ENCODE measurements around the gene SPAG8.

SPAG8 gene

GRCh38 chr9:35831040-35831439 is 19.0 kb upstream of the SPAG8 start:
- DNase-seq (ENCODE audit: low spot score in 2 of 2) = no peak
- peaks cover 5% of the 10 kb centered on the region for H3K4me1 ChIP-seq
- H3K27me3 ChIP-seq (ENCODE audit: low read depth) = no peaks in the 10 kb centered on the region
- no peaks in the 10 kb centered on the region; the same call in 1 of the 2 replicates for H3K36me3 ChIP-seq (replicated peaks)
- no peaks in the 10 kb centered on the region for H3K9me3 ChIP-seq
- no peak overlapping the region for H3K4me3 ChIP-seq
- in situ Hi-C loops (cut with MboI; ENCODE audit: low sequenced_read_pairs) = no loop called here

GRCh38 chr9:35829764-35830096 is 17.7 kb upstream of the SPAG8 start:
- Histone ChIP-seq H3K27me3 (ENCODE audit: low read depth) (no peaks in the 10 kb centered on the region), H3K36me3 (replicated peaks) (no peaks in the 10 kb centered on the region; the same call in 1 of the 2 replicates), H3K9me3 (no peaks in the 10 kb centered on the region), H3K4me3 (peak overlapping the region; percentile 41), H3K4me1 (peaks cover 5% of the 10 kb centered on the region)
- DNase-seq (ENCODE audit: low spot score in 2 of 2) = no peak
- in situ Hi-C loops (cut with MboI; ENCODE audit: low sequenced_read_pairs) = no loop called here

GRCh38 chr9:35829084-35829763 is 17.2 kb upstream of the SPAG8 start, which contains the start of gene TMEM8B:
TMEM8B (plus strand) TSS chr9:35829228; CDS start chr9:35829448, 220 bp downstream.
- in situ Hi-C loops (cut with MboI; ENCODE audit: low sequenced_read_pairs) = no loop called here
- peaks cover 5% of the 10 kb centered on the region for H3K4me1 ChIP-seq
- H3K36me3 ChIP-seq (replicated peaks) = no peaks in the 10 kb centered on the region
- no peaks in the 10 kb centered on the region for H3K9me3 ChIP-seq
- peak within 1 kb of the TSS; percentile 41 for H3K4me3 ChIP-seq
- no peaks in the 10 kb centered on the region for H3K27me3 ChIP-seq (ENCODE audit: low read depth)
- DNase-seq (ENCODE audit: low spot score in 2 of 2) = peak; percentile 94 to 99

GRCh38 chr9:35828716-35829083 is 16.6 kb upstream of the SPAG8 start, which contains the start of gene FAM221B:
FAM221B (minus strand) TSS chr9:35828732; CDS start chr9:35826161, 2,571 bp downstream.
- in situ Hi-C loops (cut with MboI; ENCODE audit: low sequenced_read_pairs) = no loop called here
- peaks cover 5% of the 10 kb centered on the region for H3K4me1 ChIP-seq
- DNase-seq (ENCODE audit: low spot score in 2 of 2) = no peak
- H3K9me3 ChIP-seq = no peaks in the 10 kb centered on the region
- no peaks in the 10 kb centered on the region for H3K36me3 ChIP-seq (replicated peaks)
- peak within 1 kb of the TSS; percentile 41 for H3K4me3 ChIP-seq
- H3K27me3 ChIP-seq (ENCODE audit: low read depth) = no peaks in the 10 kb centered on the region

DNA sequence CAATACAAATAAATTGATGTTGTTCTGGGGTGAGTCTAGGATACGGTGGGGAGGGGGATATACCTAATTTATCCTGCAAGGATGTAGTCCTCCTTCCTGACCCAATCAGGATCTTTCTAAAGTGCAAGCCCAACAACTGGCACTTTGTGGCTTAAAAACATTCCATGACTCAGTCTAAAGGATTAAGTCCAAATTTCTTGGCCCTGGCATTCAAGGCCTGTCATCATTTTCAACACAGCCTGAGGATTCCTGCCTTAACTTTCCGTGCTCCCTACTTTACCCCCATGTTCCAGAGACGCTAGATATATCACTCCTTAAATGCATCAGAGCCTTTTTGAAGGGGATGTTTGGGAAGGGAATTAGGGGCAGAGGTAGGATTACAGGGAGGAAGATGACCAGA is 15.4 kb upstream of the SPAG8 start:
- H3K27me3 ChIP-seq (ENCODE audit: low read depth) = no peaks in the 10 kb centered on the region
- H3K36me3 ChIP-seq (replicated peaks) = no peaks in the 10 kb centered on the region
- in situ Hi-C loops (cut with MboI; ENCODE audit: low sequenced_read_pairs) = no loop called here
- DNase-seq (ENCODE audit: low spot score in 2 of 2) = no peak
- H3K4me1 ChIP-seq = peaks cover 5% of the 10 kb centered on the region
- no peaks in the 10 kb centered on the region for H3K9me3 ChIP-seq
- H3K4me3 ChIP-seq = no peak overlapping the region

- peak; percentile 66 to 67 for DNase-seq (ENCODE audit: low spot score in 2 of 2)
- Histone ChIP-seq H3K4me3 (no peak overlapping the region), H3K9me3 (no peaks in the 10 kb centered on the region), H3K27me3 (ENCODE audit: low read depth) (no peaks in the 10 kb centered on the region), H3K4me1 (peaks cover 5% of the 10 kb centered on the region), H3K36me3 (replicated peaks) (no peaks in the 10 kb centered on the region)
- in situ Hi-C loops (cut with MboI; ENCODE audit: low sequenced_read_pairs) = no loop called here
Observed at GRCh38 chr9:35826071-35826701, 14.1 kb upstream of the SPAG8 start.

- in situ Hi-C loops (cut with MboI; ENCODE audit: low sequenced_read_pairs) = no loop called here
- Histone ChIP-seq H3K4me1 (no peaks in the 10 kb centered on the region), H3K4me3 (no peak overlapping the region), H3K27me3 (ENCODE audit: low read depth) (no peaks in the 10 kb centered on the region), H3K9me3 (no peaks in the 10 kb centered on the region), H3K36me3 (replicated peaks) (no peaks in the 10 kb centered on the region)
- no peak for DNase-seq (ENCODE audit: low spot score in 2 of 2)
Observed at GRCh38 chr9:35822926-35823325, 10.9 kb upstream of the SPAG8 start.

GRCh38 chr9:35820076-35820475 is 8.0 kb upstream of the SPAG8 start:
- no peaks in the 10 kb centered on the region for H3K4me1 ChIP-seq
- no peak for DNase-seq (ENCODE audit: low spot score in 2 of 2)
- in situ Hi-C loops (cut with MboI; ENCODE audit: low sequenced_read_pairs) = no loop called here
- no peaks in the 10 kb centered on the region for H3K27me3 ChIP-seq (ENCODE audit: low read depth)
- no peak overlapping the region for H3K4me3 ChIP-seq
- H3K9me3 ChIP-seq = no peaks in the 10 kb centered on the region
- no peaks in the 10 kb centered on the region for H3K36me3 ChIP-seq (replicated peaks)

DNA sequence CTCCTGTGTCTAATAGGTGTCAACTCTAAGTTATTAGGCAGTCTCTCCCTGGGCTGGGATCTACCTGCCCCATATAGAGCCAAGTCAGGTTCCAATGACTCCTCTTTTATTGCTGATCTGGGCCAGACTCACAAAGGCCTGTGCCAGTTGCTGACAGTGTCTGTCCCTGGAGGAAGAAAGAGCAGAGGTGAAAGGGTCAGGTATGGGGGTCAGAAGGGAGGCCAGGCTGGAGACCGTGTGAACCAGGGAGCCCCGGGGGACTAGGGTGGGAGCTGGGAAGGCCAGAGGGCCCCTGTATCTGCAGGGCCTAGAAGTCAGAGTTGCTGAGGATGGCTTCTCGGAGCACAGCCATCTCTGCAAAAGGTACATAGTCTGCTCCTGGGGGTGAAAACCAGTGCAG is 6.3 kb upstream of the SPAG8 start:
- Histone ChIP-seq H3K4me3 (no peak overlapping the region), H3K9me3 (no peaks in the 10 kb centered on the region), H3K4me1 (peaks cover 7% of the 10 kb centered on the region), H3K27me3 (ENCODE audit: low read depth) (no peaks in the 10 kb centered on the region), H3K36me3 (replicated peaks) (no peaks in the 10 kb centered on the region)
- in situ Hi-C loops (cut with MboI; ENCODE audit: low sequenced_read_pairs) = no loop called here
- DNase-seq (ENCODE audit: low spot score in 2 of 2) = no peak

- no peaks in the 10 kb centered on the region for H3K27me3 ChIP-seq (ENCODE audit: low read depth)
- H3K36me3 ChIP-seq (replicated peaks) = no peaks in the 10 kb centered on the region; the same call in 1 of the 2 replicates
- no peak overlapping the region for H3K4me3 ChIP-seq
- in situ Hi-C loops (cut with MboI; ENCODE audit: low sequenced_read_pairs) = no loop called here
- DNase-seq (ENCODE audit: low spot score in 2 of 2) = peak in 1 of 2 experiments; percentile 36
- no peaks in the 10 kb centered on the region for H3K9me3 ChIP-seq
- H3K4me1 ChIP-seq = peaks cover 14% of the 10 kb centered on the region
Observed at GRCh38 chr9:35816708-35817107, 4.6 kb upstream of the SPAG8 start.

DNA sequence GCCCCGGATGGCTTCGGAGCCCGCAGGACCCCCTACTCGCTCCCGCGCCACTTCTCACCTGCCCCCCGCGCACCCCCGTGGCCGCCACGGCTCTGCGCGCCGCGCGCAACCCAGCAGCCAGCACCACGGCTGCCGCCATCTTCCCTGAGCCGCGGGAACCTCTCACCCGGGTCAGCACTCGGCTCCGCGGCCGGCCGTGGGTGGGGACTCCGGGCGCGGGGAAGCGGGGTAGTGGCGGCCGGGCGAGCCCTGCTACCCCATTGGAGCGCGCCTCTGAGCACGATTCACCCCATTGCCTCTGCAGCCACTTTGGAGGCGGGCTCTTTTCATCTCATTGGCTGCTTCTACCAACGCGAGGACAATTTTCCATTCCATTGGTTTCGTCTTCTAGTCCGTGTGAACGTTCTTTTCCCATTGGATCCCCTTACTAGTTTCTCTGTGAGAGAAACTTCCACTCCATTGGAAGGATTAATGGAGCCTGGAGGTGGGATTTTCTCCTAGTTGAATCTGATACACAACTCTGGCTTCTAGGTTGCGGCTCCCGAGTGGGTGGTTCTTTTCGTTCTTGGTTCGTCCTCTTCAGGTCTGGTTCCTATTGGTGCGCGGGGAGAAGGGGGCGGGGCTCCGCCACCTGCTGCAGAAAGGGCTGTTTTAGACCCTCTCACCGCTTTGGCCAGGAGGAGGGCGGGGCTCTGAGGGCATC is 2.9 kb upstream of the SPAG8 start, which contains the start of gene HINT2:
HINT2 (minus strand) TSS at position 202 of the 703 bp plus-strand sequence; CDS start at position 139, 63 bp downstream.
- peak; percentile 99 to 100 for DNase-seq (ENCODE audit: low spot score in 2 of 2)
- H3K27me3 ChIP-seq (ENCODE audit: low read depth) = no peaks in the 10 kb centered on the region
- H3K9me3 ChIP-seq = no peaks in the 10 kb centered on the region
- in situ Hi-C loops (cut with MboI; ENCODE audit: low sequenced_read_pairs) = no loop called here
- H3K4me1 ChIP-seq = peaks cover 15% of the 10 kb centered on the region
- H3K4me3 ChIP-seq = peak within 1 kb of the TSS; percentile 61
- peaks cover under 1% of the 10 kb centered on the region for H3K36me3 ChIP-seq (replicated peaks)

DNA sequence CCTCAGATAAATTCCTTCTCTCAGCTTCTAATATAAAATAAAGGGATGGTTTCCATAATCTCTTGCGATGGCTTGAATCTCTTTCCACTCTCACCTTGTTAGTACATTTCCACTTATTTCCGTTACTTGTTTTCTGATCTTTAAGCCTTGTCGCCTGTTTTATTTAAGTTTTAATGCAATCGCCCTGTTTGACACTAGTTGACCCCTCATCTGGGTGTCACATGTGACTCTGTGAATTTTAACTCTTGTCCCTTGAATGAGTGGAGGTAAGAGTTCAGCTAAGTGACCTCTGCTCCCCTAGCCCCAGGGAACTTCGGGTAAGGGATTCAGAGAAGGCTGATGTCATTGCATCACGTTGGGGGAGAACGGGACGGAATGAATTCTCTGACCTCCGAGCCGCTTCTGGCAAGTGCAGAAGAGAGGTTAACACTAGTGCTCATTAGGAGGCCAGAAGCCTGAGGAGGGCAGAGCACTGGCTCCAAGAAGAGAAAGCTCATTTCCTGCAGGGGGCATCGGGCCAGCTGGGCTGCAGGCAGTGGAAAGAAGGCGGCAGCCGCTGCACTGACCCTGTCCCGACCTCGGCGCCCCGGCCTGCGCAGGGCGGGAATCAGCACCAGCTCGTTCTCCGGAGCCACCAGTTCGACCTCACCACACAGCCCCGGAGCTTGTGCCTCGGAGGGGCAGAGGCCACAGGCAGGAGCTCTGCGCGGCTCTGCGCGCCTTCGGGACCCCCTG is 2.2 kb upstream of the SPAG8 start:
- peak; percentile 50 to 64 for DNase-seq (ENCODE audit: low spot score in 2 of 2)

DNA sequence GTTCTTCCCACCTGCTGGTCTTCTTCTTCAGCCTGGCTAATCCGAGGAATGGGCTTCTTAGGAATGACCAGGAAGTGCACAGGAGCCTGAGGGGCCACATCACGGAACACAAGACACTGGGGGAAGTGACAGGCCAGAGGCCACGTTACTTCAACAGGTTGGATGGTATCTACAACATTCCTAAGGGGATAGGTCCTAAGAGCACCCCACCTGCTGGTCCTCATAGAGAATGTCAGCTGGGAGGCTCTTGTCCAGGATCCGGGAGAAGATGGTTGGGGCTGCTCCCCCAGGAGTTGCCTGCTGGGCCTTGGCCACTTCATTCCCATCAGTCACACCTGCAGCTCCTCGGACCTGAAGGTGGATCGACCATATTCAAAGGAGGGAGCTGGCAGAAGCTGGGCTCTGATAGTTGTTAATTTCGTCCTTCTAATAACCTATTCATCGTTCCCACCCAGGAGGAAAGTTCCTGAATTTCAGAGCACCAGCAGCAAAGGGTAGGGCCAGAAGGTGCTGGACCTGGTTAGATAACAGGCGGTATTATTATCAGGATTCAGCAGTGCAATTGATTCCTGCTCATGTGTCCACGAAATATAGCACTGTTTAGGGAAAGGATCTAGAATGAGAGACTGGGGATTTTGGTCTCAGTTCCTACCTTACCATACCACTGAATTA is 1.5 kb upstream of the SPAG8 start:
- Histone ChIP-seq H3K27me3 (ENCODE audit: low read depth) (no peaks in the 10 kb centered on the region), H3K36me3 (replicated peaks) (peaks cover 11% of the 10 kb centered on the region), H3K4me3 (peak overlapping the region; percentile 61), H3K4me1 (peaks cover 15% of the 10 kb centered on the region), H3K9me3 (no peaks in the 10 kb centered on the region)
- in situ Hi-C loops (cut with MboI; ENCODE audit: low sequenced_read_pairs) = no loop called here
- peak; percentile 34 to 45 for DNase-seq (ENCODE audit: low spot score in 2 of 2)

More for the DNA sequence above, 2.2 kb upstream of the SPAG8 start:
- Histone ChIP-seq H3K9me3 (no peaks in the 10 kb centered on the region), H3K4me1 (peaks cover 15% of the 10 kb centered on the region), H3K27me3 (ENCODE audit: low read depth) (no peaks in the 10 kb centered on the region), H3K36me3 (replicated peaks) (peaks cover 5% of the 10 kb centered on the region), H3K4me3 (peak overlapping the region; percentile 61)
- in situ Hi-C loops (cut with MboI; ENCODE audit: low sequenced_read_pairs) = no loop called here
